ENCODE results near the gene TMEM89.

TMEM89 gene

GRCh38 chr3:48650723-48651122, 29.2 kb upstream of the TMEM89 start:
- TF ChIP-seq, protein P1, sequence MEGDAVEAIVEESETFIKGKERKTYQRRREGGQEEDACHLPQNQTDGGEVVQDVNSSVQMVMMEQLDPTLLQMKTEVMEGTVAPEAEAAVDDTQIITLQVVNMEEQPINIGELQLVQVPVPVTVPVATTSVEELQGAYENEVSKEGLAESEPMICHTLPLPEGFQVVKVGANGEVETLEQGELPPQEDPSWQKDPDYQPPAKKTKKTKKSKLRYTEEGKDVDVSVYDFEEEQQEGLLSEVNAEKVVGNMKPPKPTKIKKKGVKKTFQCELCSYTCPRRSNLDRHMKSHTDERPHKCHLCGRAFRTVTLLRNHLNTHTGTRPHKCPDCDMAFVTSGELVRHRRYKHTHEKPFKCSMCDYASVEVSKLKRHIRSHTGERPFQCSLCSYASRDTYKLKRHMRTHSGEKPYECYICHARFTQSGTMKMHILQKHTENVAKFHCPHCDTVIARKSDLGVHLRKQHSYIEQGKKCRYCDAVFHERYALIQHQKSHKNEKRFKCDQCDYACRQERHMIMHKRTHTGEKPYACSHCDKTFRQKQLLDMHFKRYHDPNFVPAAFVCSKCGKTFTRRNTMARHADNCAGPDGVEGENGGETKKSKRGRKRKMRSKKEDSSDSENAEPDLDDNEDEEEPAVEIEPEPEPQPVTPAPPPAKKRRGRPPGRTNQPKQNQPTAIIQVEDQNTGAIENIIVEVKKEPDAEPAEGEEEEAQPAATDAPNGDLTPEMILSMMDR (IDR thresholded peaks at IDR 0.05) = no peak

DNA sequence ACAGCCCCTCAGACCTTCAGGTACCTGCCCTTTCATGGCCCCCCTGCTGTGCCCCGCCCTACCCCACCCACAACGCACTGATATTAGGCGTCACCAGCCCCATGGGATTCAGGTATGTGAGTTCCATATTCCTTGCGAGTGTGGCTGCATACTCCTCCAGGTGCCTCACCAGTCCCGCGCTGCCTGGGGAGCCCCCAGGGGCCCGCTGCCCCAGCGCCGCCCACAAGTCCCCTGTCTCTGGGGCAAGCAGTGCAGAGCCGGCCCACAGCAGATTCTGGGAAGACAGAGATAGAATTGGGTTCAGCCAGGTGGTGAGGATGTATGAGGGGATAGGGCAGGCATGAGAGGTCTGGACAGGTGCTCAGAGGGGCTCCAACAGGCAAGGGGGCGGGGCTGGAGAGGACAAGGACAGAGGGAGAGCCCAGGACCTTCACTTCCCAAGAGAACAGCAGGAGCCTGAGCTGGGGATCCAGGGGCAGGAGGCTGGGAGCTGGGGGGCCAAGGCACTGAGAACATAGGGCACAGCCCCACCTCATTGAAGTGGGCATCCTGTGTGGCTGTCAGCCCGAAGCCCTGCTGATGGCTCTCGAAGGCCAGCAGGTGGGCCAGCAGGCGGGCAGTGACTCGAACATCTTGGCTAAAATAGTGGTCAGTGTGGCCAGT, 26.8 kb upstream of the TMEM89 start:
- TF ChIP-seq, protein P1 (IDR thresholded peaks at IDR 0.05) = no peak

DNA sequence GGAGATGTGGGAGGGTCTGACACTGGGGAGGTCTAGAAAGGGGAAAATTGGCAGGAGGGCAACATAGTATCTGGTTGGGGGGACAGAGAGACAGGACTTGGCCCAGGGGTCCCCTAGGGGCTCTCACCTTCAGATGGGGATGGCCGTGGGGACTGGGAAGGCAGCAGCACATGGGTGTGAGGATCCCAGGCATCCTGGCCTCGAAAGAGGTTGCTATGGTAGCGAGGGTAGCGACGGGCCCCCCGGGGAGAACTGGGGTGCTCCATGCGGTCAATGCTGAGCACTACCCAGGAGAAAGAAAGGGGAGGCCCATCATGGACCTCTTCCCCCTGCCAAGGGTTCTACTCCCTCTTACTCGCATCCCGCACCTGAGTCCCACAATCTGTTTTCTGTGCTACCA, 26.1 kb upstream of the TMEM89 start:
- TF ChIP-seq, protein P1 (IDR thresholded peaks at IDR 0.05) = no peak

DNA sequence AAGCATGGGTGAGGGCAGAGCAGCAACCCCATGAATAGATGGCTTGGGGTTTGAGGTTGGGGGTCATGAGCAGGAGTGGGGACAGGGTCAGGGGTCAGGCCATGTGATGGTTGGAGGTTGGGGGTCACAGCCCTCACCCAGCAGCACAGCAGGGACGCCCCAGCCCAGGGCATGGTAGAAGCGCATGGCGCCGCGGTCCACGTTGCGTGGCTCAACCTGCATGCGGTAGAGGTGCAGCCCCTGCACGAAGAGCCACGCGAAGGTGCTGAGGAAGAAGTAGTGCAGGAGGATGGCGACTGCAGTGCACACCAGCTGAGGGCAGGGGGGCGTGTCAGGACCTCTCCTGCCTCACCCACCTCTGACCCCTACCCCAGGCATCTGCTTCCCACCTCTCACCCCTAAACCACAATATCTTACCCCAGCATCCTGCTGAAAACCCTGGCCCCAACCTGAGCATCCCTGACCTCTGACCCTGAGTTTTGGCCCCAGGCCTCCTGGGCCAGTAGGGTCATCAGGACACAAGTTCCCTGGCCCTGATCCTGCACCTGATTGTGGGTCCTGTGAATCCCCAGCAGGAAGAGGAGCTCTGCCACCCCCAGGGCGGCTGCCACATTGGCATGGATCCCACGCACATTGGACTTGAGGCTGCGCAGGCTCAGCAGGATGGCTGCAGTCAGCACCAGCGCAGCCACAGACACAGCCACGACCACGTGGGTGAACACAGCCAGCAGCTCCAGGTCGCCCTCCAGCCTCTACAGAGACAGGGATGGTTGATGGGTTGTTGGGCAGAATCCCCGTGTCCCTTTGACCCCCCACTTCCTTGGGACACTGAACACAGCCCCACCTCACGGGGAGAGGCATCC, 23.6 kb upstream of the TMEM89 start:
- TF ChIP-seq, protein P1 (IDR thresholded peaks at IDR 0.05) = no peak

- TF ChIP-seq, protein P1 (IDR thresholded peaks at IDR 0.05) = no peak
Observed at GRCh38 chr3:48642605-48643004, 21.0 kb upstream of the TMEM89 start.

GRCh38 chr3:48641396-48641795, 19.8 kb upstream of the TMEM89 start:
- TF ChIP-seq, protein P1 (IDR thresholded peaks at IDR 0.05) = no peak

- TF ChIP-seq, protein P1 (IDR thresholded peaks at IDR 0.05) = no peak
Observed at GRCh38 chr3:48639944-48640606, 18.5 kb upstream of the TMEM89 start.
